Measurements from ENCODE around the gene JUND.
"Not testable (repeated sequence)": the region's sequence is repeated elsewhere in the genome, so short reads cannot be mapped to it uniquely, and the experiment has no call there.

Gene JUND

GRCh38 chr19:18281082-18282020, at the start of gene JUND:
Gene JUND (minus strand): TSS chr19:18281622. CDS start chr19:18281484, 138 bp downstream.
- peak; percentile 99 for DNase-seq (ENCODE audit: low spot score)

- no peak for DNase-seq (ENCODE audit: low spot score)
These were observed 49.4 kb upstream of the JUND start for GRCh38 chr19:18330868-18331267.

- DNase-seq (ENCODE audit: low spot score): no peak
These were observed 47.6 kb upstream of the JUND start for GRCh38 chr19:18329035-18329376.

- DNase-seq (ENCODE audit: low spot score): peak; percentile 93
These were observed 47.1 kb upstream of the JUND start for GRCh38 chr19:18328340-18329034.

GRCh38 chr19:18326772-18327171, 45.4 kb upstream of the JUND start:
- no peak for DNase-seq (ENCODE audit: low spot score)

GRCh38 chr19:18324373-18324731, 42.9 kb upstream of the JUND start:
- DNase-seq (ENCODE audit: low spot score): not testable (repeated sequence)

GRCh38 chr19:18322759-18323460, 41.5 kb upstream of the JUND start, which contains the start of gene LSM4:
Gene LSM4 (minus strand): TSS chr19:18323076. CDS start chr19:18323020, 56 bp downstream.
- peak; percentile 95 for DNase-seq (ENCODE audit: low spot score)

- peak; percentile 47 for DNase-seq (ENCODE audit: low spot score)
These were observed 40.9 kb upstream of the JUND start for GRCh38 chr19:18322318-18322758.

GRCh38 chr19:18321734-18322102, 40.3 kb upstream of the JUND start:
- DNase-seq (ENCODE audit: low spot score): no peak

- DNase-seq (ENCODE audit: low spot score): no peak
These were observed 39.7 kb upstream of the JUND start for GRCh38 chr19:18320865-18321733.

- DNase-seq (ENCODE audit: low spot score): no peak
These were observed 38.2 kb upstream of the JUND start for GRCh38 chr19:18319591-18320135.

- no peak for DNase-seq (ENCODE audit: low spot score)
These were observed 36.8 kb upstream of the JUND start for GRCh38 chr19:18317961-18318800.

- no peak for DNase-seq (ENCODE audit: low spot score)
These were observed 32.0 kb upstream of the JUND start for GRCh38 chr19:18313398-18313797.

GRCh38 chr19:18312092-18312534, 30.7 kb upstream of the JUND start:
- DNase-seq (ENCODE audit: low spot score): no peak

GRCh38 chr19:18311502-18312091, 30.2 kb upstream of the JUND start:
- no peak for DNase-seq (ENCODE audit: low spot score)

GRCh38 chr19:18310966-18311365, 29.5 kb upstream of the JUND start:
- DNase-seq (ENCODE audit: low spot score): no peak

- no peak for DNase-seq (ENCODE audit: low spot score)
These were observed 28.9 kb upstream of the JUND start for GRCh38 chr19:18310118-18310909.

GRCh38 chr19:18309525-18310064, 28.2 kb upstream of the JUND start:
- no peak for DNase-seq (ENCODE audit: low spot score)

- no peak for DNase-seq (ENCODE audit: low spot score)
These were observed 27.5 kb upstream of the JUND start for GRCh38 chr19:18308948-18309325.
